Keratinocyte (primary cell): ENCODE data around the gene NPDC1. TPM values are rescaled to one million over a fixed set of nuclear protein-coding genes. Genes with fewer than 3 reads are reported as not detected.

Source experiments
- DNase-seq: peaks from one replicate; pipeline ENCODE4 v3.0.0-alpha.2; 2011; ENCODE audit warnings: low read depth, missing footprints, low spot score
- FAIRE-seq: peaks from 2 replicates; lab custom pipeline; 2011; peaks lifted over from hg19 to GRCh38; lab: Jason Lieb, UNC
- H2AFZ ChIP-seq: 2 replicates; pipeline ENCODE4 v1.6.0; 2012; ENCODE audit warnings: low read length, control low read depth, inconsistent platforms; ENCODE audit not compliant: control insufficient read depth
- H3K27ac ChIP-seq: 2 replicates; pipeline ENCODE4 v1.5.1; 2011; ENCODE audit warnings: low read length; ENCODE audit not compliant: control insufficient read depth, insufficient read depth
- H3K27me3 ChIP-seq: 3 replicates; pipeline ENCODE4 v1.6.0; 2011; ENCODE audit warnings: low read length; ENCODE audit not compliant: control insufficient read depth, insufficient read depth; ENCODE audit errors: extremely low read depth
- H3K36me3 ChIP-seq, 2 experiments: 2 replicates in 1 of 2; 3 replicates in 1 of 2; pipeline ENCODE4 v1.5.1; 2011; ENCODE audit warnings: low read length in 2 of 2, mild to moderate bottlenecking in 1 of 2; ENCODE audit not compliant: control insufficient read depth in 2 of 2, insufficient read depth in 2 of 2; ENCODE audit errors: extremely low read depth in 1 of 2
- H3K4me1 ChIP-seq: 3 replicates; pipeline ENCODE4 v1.5.1; 2011; ENCODE audit warnings: low read length; ENCODE audit not compliant: control insufficient read depth, insufficient read depth; ENCODE audit errors: extremely low read depth
- H3K4me2 ChIP-seq: 3 replicates; pipeline ENCODE4 v1.6.0; 2011; ENCODE audit warnings: low read depth, low read length; ENCODE audit not compliant: control insufficient read depth, insufficient read depth; ENCODE audit errors: extremely low read depth
- H3K4me3 ChIP-seq, 3 experiments: fragments of 200-600 bp in 1 of 3; sonication (generic) in 1 of 3; 2 replicates in 2 of 3; 3 replicates in 1 of 3; pipeline ENCODE4 v1.5.1; 2011 to 2016; ENCODE audit warnings: low read length in 3 of 3, mild to moderate bottlenecking in 3 of 3, control low read depth in 2 of 3, inconsistent platforms in 1 of 3, low read depth in 1 of 3, mixed read lengths in 1 of 3, mixed run types in 1 of 3, moderate library complexity in 1 of 3; ENCODE audit not compliant: control insufficient read depth in 2 of 3, insufficient read depth in 2 of 3; ENCODE audit errors: extremely low read depth in 1 of 3
- H3K79me2 ChIP-seq: 2 replicates; pipeline ENCODE4 v1.6.0; 2012; ENCODE audit warnings: low read length; ENCODE audit not compliant: control insufficient read depth, insufficient read depth
- H3K9ac ChIP-seq: 3 replicates; pipeline ENCODE4 v1.6.0; 2011; ENCODE audit warnings: low read length; ENCODE audit not compliant: control insufficient read depth, insufficient read depth; ENCODE audit errors: extremely low read depth
- H3K9me1 ChIP-seq: 3 replicates; pipeline ENCODE4 v1.6.0; 2011; ENCODE audit warnings: low read length; ENCODE audit not compliant: control insufficient read depth, insufficient read depth; ENCODE audit errors: extremely low read depth
- H3K9me3 ChIP-seq: 2 replicates; pipeline ENCODE4 v1.5.1; 2012; ENCODE audit warnings: low read depth, low read length; ENCODE audit not compliant: control insufficient read depth
- H4K20me1 ChIP-seq: 3 replicates; pipeline ENCODE4 v1.6.0; 2011; ENCODE audit warnings: low read length; ENCODE audit not compliant: control insufficient read depth, insufficient read depth; ENCODE audit errors: extremely low read depth
- EZH2 ChIP-seq: IDR thresholded peaks from one replicate; pipeline ENCODE4 v1.6.1; 2012; ENCODE audit warnings: inconsistent platforms, mild to moderate bottlenecking, low read length, moderate library complexity
- dilution Hi-C: fragments of 300-500 bp; cut with MboI; formaldehyde crosslinking; loops from one replicate; pipeline ENCODE4 v1.7.0; 2020; ENCODE audit warnings: low sequenced_read_pairs; ENCODE audit not compliant: extremely low pct_ligation_motif_present
- polyA plus RNA-seq, 5 experiments: library from polyadenylated mRNA; depleted of rRNA in 3 of 5; stranded (reverse) in 3 of 5; stranded (forward) in 1 of 5; unstranded in 1 of 5; fragments of >200 nt; gene quantifications; 1 replicate in 1 of 5; 2 replicates in 3 of 5; 3 replicates in 1 of 5; pipeline versions ENCODE4 v1.2.1 to v1.2.3, GENCODE V29; 2011 to 2012; ENCODE audit warnings: missing spikeins in 2 of 5, low read depth in 1 of 5, low replicate concordance in 1 of 5
- TF ChIP-seq, protein P1 (sequence below), 3 experiments: IDR thresholded peaks in 1 of 3; conservative IDR thresholded peaks in 1 of 3; optimal IDR thresholded peaks in 1 of 3; 2 replicates in 2 of 3; 3 replicates in 1 of 3; pipeline versions ENCODE3 to v1.5.1; 2011; ENCODE audit warnings: low read length in 3 of 3, mild to moderate bottlenecking in 3 of 3, moderate library complexity in 2 of 3, control low read depth in 1 of 3, inconsistent platforms in 1 of 3; ENCODE audit not compliant: insufficient read depth in 2 of 3; ENCODE audit errors: extremely low read depth in 1 of 3

Gene NPDC1
- polyA plus RNA-seq, 1 donor (not counting 4 experiments of a cell fraction or from before 2014, with no cell fraction given), result 9.8 TPM

GRCh38 chr9:137062384-137062783 lies 16.4 kb upstream of the NPDC1 start:
- H3K9me3 ChIP-seq, result no peaks in the 10 kb centered on the region
- no peak for DNase-seq
- H3K4me1 ChIP-seq, result peaks cover 12% of the 10 kb centered on the region
- H3K36me3 ChIP-seq, result no peaks in the 10 kb centered on the region
- H3K4me3 ChIP-seq, result no peak overlapping the region
- dilution Hi-C loops, result no loop called here
- H3K79me2 ChIP-seq, result no peaks in the 10 kb centered on the region
- no peaks in the 10 kb centered on the region for H4K20me1 ChIP-seq
- no peaks in the 10 kb centered on the region for H3K9me1 ChIP-seq
- peak overlapping the region; percentile 49 for H2AFZ ChIP-seq
- H3K9ac ChIP-seq, result no peak overlapping the region
- H3K4me2 ChIP-seq, result peak overlapping the region; percentile 54
- no peaks in the 10 kb centered on the region for H3K27me3 ChIP-seq
- peak; percentile 82 for FAIRE-seq
- TF ChIP-seq, protein P1, sequence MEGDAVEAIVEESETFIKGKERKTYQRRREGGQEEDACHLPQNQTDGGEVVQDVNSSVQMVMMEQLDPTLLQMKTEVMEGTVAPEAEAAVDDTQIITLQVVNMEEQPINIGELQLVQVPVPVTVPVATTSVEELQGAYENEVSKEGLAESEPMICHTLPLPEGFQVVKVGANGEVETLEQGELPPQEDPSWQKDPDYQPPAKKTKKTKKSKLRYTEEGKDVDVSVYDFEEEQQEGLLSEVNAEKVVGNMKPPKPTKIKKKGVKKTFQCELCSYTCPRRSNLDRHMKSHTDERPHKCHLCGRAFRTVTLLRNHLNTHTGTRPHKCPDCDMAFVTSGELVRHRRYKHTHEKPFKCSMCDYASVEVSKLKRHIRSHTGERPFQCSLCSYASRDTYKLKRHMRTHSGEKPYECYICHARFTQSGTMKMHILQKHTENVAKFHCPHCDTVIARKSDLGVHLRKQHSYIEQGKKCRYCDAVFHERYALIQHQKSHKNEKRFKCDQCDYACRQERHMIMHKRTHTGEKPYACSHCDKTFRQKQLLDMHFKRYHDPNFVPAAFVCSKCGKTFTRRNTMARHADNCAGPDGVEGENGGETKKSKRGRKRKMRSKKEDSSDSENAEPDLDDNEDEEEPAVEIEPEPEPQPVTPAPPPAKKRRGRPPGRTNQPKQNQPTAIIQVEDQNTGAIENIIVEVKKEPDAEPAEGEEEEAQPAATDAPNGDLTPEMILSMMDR (optimal IDR thresholded peaks at IDR 0.05 in 1 of 3, IDR thresholded peaks at IDR 0.05 in 1 of 3, conservative IDR thresholded peaks at IDR 0.05 in 1 of 3; ENCODE audit: extremely low read depth in 1 of 3, insufficient read depth in 2 of 3, low read length in 3 of 3), result no peak
- no peak overlapping the region for H3K27ac ChIP-seq

GRCh38 chr9:137058521-137059234 lies 12.7 kb upstream of the NPDC1 start:
- Histone ChIP-seq H3K79me2 (no peaks in the 10 kb centered on the region), H3K4me2 (no peak overlapping the region), H3K9ac (no peak overlapping the region), H3K36me3 (no peaks in the 10 kb centered on the region), H3K4me3 (no peak overlapping the region), H2AFZ (no peak overlapping the region), H3K4me1 (peaks cover 12% of the 10 kb centered on the region), H4K20me1 (no peaks in the 10 kb centered on the region), H3K9me3 (no peaks in the 10 kb centered on the region), H3K27ac (no peak overlapping the region), H3K9me1 (no peaks in the 10 kb centered on the region), H3K27me3 (no peaks in the 10 kb centered on the region)
- DNase-seq (no peak), FAIRE-seq (no peak)
- dilution Hi-C loops, result no loop called here
- TF ChIP-seq, protein P1 (optimal IDR thresholded peaks at IDR 0.05 in 1 of 3, IDR thresholded peaks at IDR 0.05 in 1 of 3, conservative IDR thresholded peaks at IDR 0.05 in 1 of 3; ENCODE audit: extremely low read depth in 1 of 3, insufficient read depth in 2 of 3, low read length in 3 of 3), result no peak
- TF ChIP-seq EZH2, result no peak
